GM23338 (cell line): Measurements from ENCODE around the gene PTPN5. TPM values are rescaled to one million over a fixed set of nuclear protein-coding genes. Genes with fewer than 3 reads are reported as not detected.

Experiments
- ATAC-seq: fragments of 200-7000 bp; cut with Tn5 transposase; 3 replicates; pipeline ENCODE4 v1.9.1; 2020
- DNase-seq: peaks from one replicate; pipeline ENCODE4 v3.0.0-alpha.2; 2015; ENCODE audit warnings: low spot score
- H2AFZ ChIP-seq: fragments of 200-600 bp; sonication (generic); 2 replicates; pipeline ENCODE4 v1.8.0; 2016; ENCODE audit warnings: antibody characterized with exemption, mild to moderate bottlenecking, moderate library complexity
- H3F3A ChIP-seq: fragments of 200-600 bp; sonication (generic); replicated peaks from 2 replicates; pipeline ENCODE4 v1.8.0; 2017; ENCODE audit warnings: antibody characterized with exemption, mixed run types, low read depth
- H3K27ac ChIP-seq: fragments of 200-600 bp; sonication (generic); 2 replicates; pipeline ENCODE4 v1.6.1; 2016; ENCODE audit warnings: low read depth
- H3K27me3 ChIP-seq: fragments of 200-600 bp; sonication (generic); 2 replicates; pipeline ENCODE4 v1.8.0; 2016; ENCODE audit warnings: mild to moderate bottlenecking, mixed run types, moderate library complexity; ENCODE audit not compliant: insufficient read depth
- H3K36me3 ChIP-seq: fragments of 200-600 bp; sonication (generic); 2 replicates; pipeline ENCODE4 v1.8.0; 2016; ENCODE audit warnings: mild to moderate bottlenecking; ENCODE audit not compliant: insufficient read depth
- H3K4me1 ChIP-seq: fragments of 200-600 bp; sonication (generic); 2 replicates; pipeline ENCODE4 v1.8.0; 2016; ENCODE audit warnings: mild to moderate bottlenecking, moderate library complexity; ENCODE audit not compliant: insufficient read depth
- H3K4me2 ChIP-seq: fragments of 200-600 bp; sonication (generic); 2 replicates; pipeline ENCODE4 v1.7.1; 2017; ENCODE audit warnings: mixed run types
- H3K4me3 ChIP-seq: fragments of 200-600 bp; sonication (generic); 2 replicates; pipeline ENCODE4 v1.6.1; 2016; ENCODE audit warnings: mixed run types
- H3K79me2 ChIP-seq: fragments of 200-600 bp; sonication (generic); replicated peaks from 2 replicates; pipeline ENCODE4 v1.8.0; 2017; ENCODE audit warnings: mild to moderate bottlenecking; ENCODE audit not compliant: insufficient read depth
- H3K9me2 ChIP-seq: fragments of 200-600 bp; sonication (generic); 2 replicates; pipeline ENCODE4 v1.8.0; 2017; ENCODE audit not compliant: insufficient read depth
- H4K20me1 ChIP-seq: fragments of 200-600 bp; sonication (generic); replicated peaks from 2 replicates; pipeline ENCODE4 v1.8.0; 2017; ENCODE audit warnings: mild to moderate bottlenecking; ENCODE audit not compliant: insufficient read depth
- H3K27ac Mint-ChIP-seq: 2 replicates; pipeline ENCODE4 v1.8.0; 2020; ENCODE audit warnings: inconsistent platforms, mild to moderate bottlenecking, moderate library complexity, mixed read lengths
- H3K27me3 Mint-ChIP-seq: 3 replicates; pipeline ENCODE4 v1.8.0; 2022; ENCODE audit warnings: low read depth, mild to moderate bottlenecking, moderate library complexity, mixed read lengths, inconsistent platforms; ENCODE audit not compliant: insufficient read depth, poor library complexity
- H3K36me3 Mint-ChIP-seq: 3 replicates; pipeline ENCODE4 v1.8.0; 2021; ENCODE audit warnings: low read depth, mild to moderate bottlenecking, inconsistent platforms, moderate library complexity, mixed read lengths
- H3K4me1 Mint-ChIP-seq: 3 replicates; pipeline ENCODE4 v1.8.0; 2020; ENCODE audit warnings: mild to moderate bottlenecking, inconsistent platforms, mixed read lengths
- H3K4me3 Mint-ChIP-seq: 3 replicates; pipeline ENCODE4 v1.8.0; 2021; ENCODE audit warnings: moderate library complexity, mild to moderate bottlenecking, inconsistent platforms, mixed read lengths
- H3K9me3 Mint-ChIP-seq: 3 replicates; pipeline ENCODE4 v1.8.0; 2020; ENCODE audit warnings: moderate library complexity, mild to moderate bottlenecking, inconsistent platforms, mixed read lengths
- CREB1 ChIP-seq: fragments of 250-450 bp; sonication (Bioruptor Pico); IDR thresholded peaks from 2 replicates; pipeline ENCODE4 v1.5.0; 2020; ENCODE audit warnings: low read depth, mild to moderate bottlenecking, moderate library complexity
- CTCF ChIP-seq, 2 experiments: fragments of 200-600 bp in 1 of 2; sonication (generic) in 1 of 2; conservative IDR thresholded peaks; 2 replicates each; pipeline versions ENCODE4 v1.5.1 to v1.6.1; 2016 to 2017; ENCODE audit warnings: antibody characterized with exemption in 2 of 2, low read depth in 2 of 2, mild to moderate bottlenecking in 2 of 2, moderate library complexity in 1 of 2
- ETS1 ChIP-seq: IDR thresholded peaks from 2 replicates; pipeline ENCODE4 v1.6.1; 2016; ENCODE audit warnings: antibody characterized with exemption
- EZH2 ChIP-seq: fragments of 200-600 bp; sonication (generic); IDR thresholded peaks from one replicate; pipeline ENCODE4 v1.8.0; 2017; ENCODE audit warnings: antibody characterized with exemption, mild to moderate bottlenecking, low read depth; ENCODE audit not compliant: unreplicated experiment
- EZH2phosphoT487 ChIP-seq: fragments of 200-600 bp; sonication (generic); IDR thresholded peaks from one replicate; pipeline ENCODE4 v1.8.1; 2018; ENCODE audit warnings: antibody characterized with exemption; ENCODE audit not compliant: unreplicated experiment
- JUNB ChIP-seq: IDR thresholded peaks from one replicate; pipeline ENCODE4 v1.6.1; 2016; ENCODE audit warnings: antibody characterized with exemption; ENCODE audit not compliant: unreplicated experiment
- NANOG ChIP-seq: IDR thresholded peaks from 2 replicates; pipeline ENCODE4 v1.6.1; 2016; ENCODE audit warnings: antibody characterized with exemption, borderline replicate concordance
- POLR2AphosphoS5 ChIP-seq: IDR thresholded peaks from 2 replicates; pipeline ENCODE4 v1.6.1; 2016; ENCODE audit warnings: antibody characterized with exemption, low read depth
- STAT1 ChIP-seq: IDR thresholded peaks from one replicate; pipeline ENCODE4 v1.6.1; 2016; ENCODE audit warnings: antibody characterized with exemption; ENCODE audit not compliant: unreplicated experiment
- ZNF114 ChIP-seq: fragments of 250-450 bp; sonication (Bioruptor Pico); IDR thresholded peaks from 2 replicates; pipeline ENCODE4 v1.5.0; 2020; ENCODE audit warnings: mild to moderate bottlenecking, moderate library complexity
- ZNF331 ChIP-seq: fragments of 250-450 bp; sonication (Bioruptor Pico); IDR thresholded peaks from 2 replicates; pipeline ENCODE4 v1.5.0; 2020; ENCODE audit warnings: low read depth, mild to moderate bottlenecking, moderate library complexity
- polyA plus RNA-seq: library from polyadenylated mRNA; unstranded; fragments of >200 nt; fragmentation: Nextera tagmentation; extraction: Ambion mirVana; gene quantifications from 2 replicates; pipeline ENCODE4 v1.2.1, GENCODE V29; 2016
- total RNA-seq: library from RNA; depleted of rRNA; stranded (reverse); fragments of >200 nt; shearing (Covaris generic); gene quantifications from 2 replicates; pipeline ENCODE4 v1.2.3, GENCODE V29; 2014

PTPN5 gene
- total and polyA plus RNA-seq, 2 experiments from 2014 or later, result 3.7 to 5.7 TPM

DNA sequence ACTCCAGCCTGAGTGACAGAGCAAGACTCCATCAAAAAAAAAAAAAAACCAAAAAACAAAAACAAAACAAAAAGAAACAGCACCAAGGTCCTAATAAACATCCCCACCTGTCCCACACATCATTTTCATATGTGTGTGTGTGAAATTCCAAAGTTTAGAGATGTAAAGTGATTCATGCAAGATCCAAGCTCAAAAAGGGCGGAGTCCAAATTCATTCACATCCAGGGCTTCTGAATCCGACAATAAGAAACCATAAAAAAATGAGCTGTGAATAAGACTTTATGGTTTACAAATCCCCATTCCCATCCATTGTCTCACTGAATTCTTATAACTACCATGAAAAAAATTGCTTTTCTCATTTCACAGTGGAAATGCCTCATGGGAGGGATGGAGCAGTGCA lies 34.7 kb downstream of the PTPN5 start (continued):
- TF ChIP-seq EZH2 (no peak), ZNF114 (CRISPR knock-in tag) (no peak), JUNB (no peak), STAT1 (no peak), CTCF (conservative IDR thresholded peaks at IDR 0.05; ENCODE audit: low read depth in 2 of 2) (no peak), ETS1 (no peak), EZH2phosphoT487 (no peak), CREB1 (CRISPR knock-in tag) (no peak)

GRCh38 chr11:18754308-18754707 lies 37.3 kb downstream of the PTPN5 start:
- Mint-ChIP-seq H3K36me3 (no peaks in the 10 kb centered on the region), H3K9me3 (no peaks in the 10 kb centered on the region), H3K27me3 (peaks cover 3% of the 10 kb centered on the region), H3K27ac (no peak overlapping the region), H3K4me3 (no peak overlapping the region), H3K4me1 (peaks cover 8% of the 10 kb centered on the region; the same call in 2 of the 3 replicates)
- no peak for ATAC-seq
- H3K79me2 ChIP-seq, result no peaks in the 10 kb centered on the region
- no peak overlapping the region for H3K4me3 ChIP-seq
- H3F3A ChIP-seq, result no peaks in the 10 kb centered on the region
- no peak overlapping the region for H3K4me2 ChIP-seq
- H3K36me3 ChIP-seq, result no peaks in the 10 kb centered on the region
- DNase-seq, result no peak
- 0 out of 2 replicates have a peak, but pooled peaks cover 4% of the 10 kb centered on the region for H3K4me1 ChIP-seq
- H3K27me3 ChIP-seq, result no peaks in the 10 kb centered on the region
- H3K27ac ChIP-seq, result no peak overlapping the region
- H3K9me2 ChIP-seq, result no peaks in the 10 kb centered on the region
- no peaks in the 10 kb centered on the region for H4K20me1 ChIP-seq
- TF ChIP-seq ZNF114 (CRISPR knock-in tag) (no peak), ZNF331 (CRISPR knock-in tag) (no peak), EZH2 (no peak), ETS1 (no peak), NANOG (no peak), STAT1 (no peak)
- no peak overlapping the region for H2AFZ ChIP-seq

- H3K4me1 ChIP-seq, result 0 out of 2 replicates have a peak, but pooled peaks cover 4% of the 10 kb centered on the region
- peaks cover 20% of the 10 kb centered on the region; the same call in 2 of the 3 replicates for H3K4me1 Mint-ChIP-seq
- H3K4me3 ChIP-seq, result no peak overlapping the region
- H4K20me1 ChIP-seq, result no peaks in the 10 kb centered on the region
- no peaks in the 10 kb centered on the region for H3K9me2 ChIP-seq
- no peak overlapping the region for H3K27ac ChIP-seq
- no peak overlapping the region; the same call in 1 of the 2 replicates for H3K27ac Mint-ChIP-seq
- H3K27me3 Mint-ChIP-seq, result peaks cover 3% of the 10 kb centered on the region
- H3K27me3 ChIP-seq, result no peaks in the 10 kb centered on the region
- ATAC-seq, result no peak
- H3K4me2 ChIP-seq, result no peak overlapping the region
- H3K36me3 ChIP-seq, result no peaks in the 10 kb centered on the region
- H3K79me2 ChIP-seq, result no peaks in the 10 kb centered on the region
- H3K36me3 Mint-ChIP-seq, result no peaks in the 10 kb centered on the region
- no peaks in the 10 kb centered on the region for H3F3A ChIP-seq
- no peak overlapping the region for H3K4me3 Mint-ChIP-seq
- H2AFZ ChIP-seq, result no peak overlapping the region
- no peaks in the 10 kb centered on the region for H3K9me3 Mint-ChIP-seq
- no peak for DNase-seq
- no peak for TF ChIP-seq POLR2AphosphoS5
These were observed 39.1 kb downstream of the PTPN5 start for GRCh38 chr11:18752502-18752901.
